Amygdala (tissue), 56 donors: Measurements from ENCODE around the gene AGO1.

Source experiments
- DNase-seq, 56 donors: peaks; one replicate each; lab custom pipeline; 2025; lab: John Stamatoyannopoulos, UW

The AGO1 gene

DNA sequence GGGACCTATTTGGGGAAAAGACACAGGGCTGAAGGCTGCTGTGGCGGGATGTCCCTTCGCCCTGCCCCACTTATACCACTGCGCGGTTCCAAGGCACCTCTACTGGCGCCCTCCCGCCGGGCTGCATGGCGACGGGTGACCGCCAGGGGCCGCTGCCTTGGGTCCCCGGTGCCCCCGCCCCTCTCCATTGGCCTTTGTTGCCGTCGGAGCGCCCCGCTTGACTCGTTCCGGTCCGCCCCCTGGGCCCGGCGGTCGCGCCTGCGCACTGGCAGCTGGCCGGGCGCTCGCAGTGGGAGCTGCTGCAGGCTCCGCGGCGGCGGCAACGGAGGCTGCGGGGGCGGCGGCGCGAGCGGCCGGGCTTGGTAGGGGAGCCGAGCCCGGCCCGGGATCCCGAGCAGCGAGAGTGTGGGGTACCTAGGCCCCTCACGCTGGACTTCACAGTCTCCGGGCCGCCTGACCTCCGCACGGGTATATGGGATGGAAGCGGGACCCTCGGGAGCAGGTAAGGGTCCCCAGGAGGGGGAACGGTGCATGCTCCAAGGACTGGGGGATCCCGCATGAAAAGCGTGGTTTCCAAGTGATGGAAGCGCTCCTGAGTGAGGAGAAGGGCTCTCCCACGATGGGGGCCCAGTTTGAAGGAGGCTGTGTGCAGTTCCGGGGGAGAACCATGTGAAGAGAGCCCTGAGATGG, at the start of gene AGO1:
AGO1 (plus strand) TSS at position 265 of the 690 bp plus-strand sequence; CDS start at position 478, 213 bp downstream.
- peak; percentile 34 to 95 (median 86) for DNase-seq

DNA sequence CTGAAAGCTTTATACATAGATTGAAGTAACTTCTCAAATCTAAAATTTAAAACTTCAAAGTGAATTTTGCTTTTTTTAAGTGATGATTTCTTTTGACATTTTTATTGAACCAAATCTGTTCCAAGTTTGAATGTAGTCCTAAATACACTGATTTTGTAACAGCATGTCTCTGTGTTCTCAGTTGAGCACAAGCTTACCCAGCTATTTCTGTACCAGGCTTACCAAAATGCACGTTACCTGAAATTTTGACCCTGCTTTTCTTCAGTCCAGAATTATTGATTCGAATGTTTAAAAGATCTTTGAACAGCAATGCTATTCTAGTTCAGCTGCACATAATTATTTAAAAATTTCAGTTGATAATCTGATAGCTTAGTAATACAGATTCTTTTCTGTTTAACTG, 49.6 kb upstream of the AGO1 start:
- DNase-seq: no peak

DNA sequence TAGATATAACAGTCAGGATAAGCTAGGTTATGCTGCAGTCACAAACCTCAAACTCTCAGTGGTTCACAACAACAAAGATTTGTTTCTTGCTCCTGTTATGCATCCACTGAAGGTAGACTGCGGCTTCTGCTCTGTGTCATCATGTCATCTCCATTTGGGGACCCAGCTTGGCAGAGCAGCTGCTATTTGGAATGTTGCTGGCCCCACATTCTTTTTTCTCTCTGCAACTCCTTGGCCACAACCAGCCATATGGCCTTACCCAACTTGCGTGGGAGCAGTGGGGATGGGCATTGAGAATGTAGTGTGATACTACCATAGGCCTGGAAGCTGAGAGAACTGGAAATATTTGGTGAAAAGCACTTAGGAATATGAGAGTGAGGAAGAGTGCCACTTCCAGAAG, 48.8 kb upstream of the AGO1 start:
- DNase-seq: no peak

DNA sequence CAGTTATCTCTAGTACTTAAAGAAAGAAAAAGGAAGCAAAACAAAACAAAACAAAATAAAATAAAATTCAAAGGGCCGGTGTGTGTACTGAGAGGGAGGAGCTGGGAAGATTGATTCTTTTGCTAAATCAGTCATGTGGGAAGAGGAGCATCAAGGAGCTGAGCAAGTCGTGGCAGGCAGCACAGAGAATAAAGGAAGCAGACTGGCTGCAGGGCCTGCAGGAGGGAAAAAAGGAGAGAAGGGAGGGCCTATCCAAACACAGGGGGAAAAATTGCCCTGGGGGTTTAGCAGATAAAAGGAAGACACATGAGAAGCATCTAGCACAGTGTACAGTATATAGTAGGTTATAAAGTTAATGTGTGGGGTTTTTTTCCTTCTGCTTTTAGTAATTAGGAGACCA, 47.6 kb upstream of the AGO1 start:
- DNase-seq: no peak

DNA sequence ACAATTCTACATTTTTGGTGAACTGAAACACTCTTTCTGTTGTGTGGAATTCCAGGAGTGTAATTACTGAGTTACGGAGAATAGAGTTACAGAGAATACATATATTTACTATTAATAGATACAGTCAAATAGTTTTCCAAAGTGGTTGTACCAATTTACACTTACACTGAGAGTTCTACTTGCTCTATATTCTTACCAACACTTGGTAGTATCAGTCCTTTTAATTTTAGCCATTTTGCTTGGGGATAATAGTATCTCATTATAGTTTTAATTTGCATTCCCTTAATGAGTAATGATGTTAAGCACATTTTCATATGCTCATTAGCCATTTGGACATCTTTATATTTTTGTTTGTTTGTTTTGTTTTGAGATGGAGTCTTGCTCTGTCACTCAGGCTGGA, 46.3 kb upstream of the AGO1 start:
- no peak for DNase-seq

DNA sequence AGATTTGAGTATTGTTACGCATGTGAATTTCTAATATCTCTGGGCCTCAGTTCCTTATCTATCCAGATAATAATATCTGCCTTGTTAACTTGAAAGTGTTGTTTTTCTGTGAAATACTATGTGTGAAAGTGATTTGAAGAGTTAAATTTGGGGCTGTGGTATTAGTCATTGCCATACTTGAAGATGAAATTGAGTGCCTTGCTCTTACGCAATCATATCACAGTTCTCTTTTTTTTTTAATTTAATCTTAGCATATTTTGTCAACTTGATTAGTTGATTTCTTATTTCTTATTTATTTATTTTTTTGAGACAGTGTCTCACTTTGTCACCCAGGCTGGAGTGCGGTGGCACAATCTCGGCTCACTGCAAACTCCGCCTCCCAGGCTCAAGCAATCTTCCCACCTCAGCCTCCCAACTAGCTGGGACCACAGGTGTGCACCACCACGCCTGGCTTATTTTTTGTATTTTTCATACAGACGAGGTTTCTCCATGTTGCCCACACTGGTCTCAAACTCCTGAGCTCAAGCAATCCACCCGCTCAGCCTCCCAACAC, 44.2 kb upstream of the AGO1 start:
- DNase-seq: no peak

DNA sequence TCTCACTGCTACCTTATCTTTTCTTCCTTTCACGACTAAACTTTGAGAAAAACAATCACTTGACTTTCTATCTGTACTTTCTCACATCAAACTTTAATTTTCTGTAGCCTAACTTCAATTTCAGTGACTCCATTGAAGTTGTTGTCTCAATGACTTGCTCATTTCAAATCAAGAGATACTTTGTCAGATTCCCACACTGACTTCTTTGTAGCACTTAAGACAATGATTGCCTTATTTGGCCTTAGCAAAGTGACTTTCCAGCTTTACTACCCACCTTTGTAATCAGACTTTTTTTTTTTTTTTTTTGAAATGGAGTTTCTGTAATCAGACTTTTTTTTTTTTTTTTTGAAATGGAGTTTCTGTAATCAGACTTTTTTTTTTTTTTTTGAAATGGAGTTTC, 38.2 kb upstream of the AGO1 start:
- DNase-seq: no peak

DNA sequence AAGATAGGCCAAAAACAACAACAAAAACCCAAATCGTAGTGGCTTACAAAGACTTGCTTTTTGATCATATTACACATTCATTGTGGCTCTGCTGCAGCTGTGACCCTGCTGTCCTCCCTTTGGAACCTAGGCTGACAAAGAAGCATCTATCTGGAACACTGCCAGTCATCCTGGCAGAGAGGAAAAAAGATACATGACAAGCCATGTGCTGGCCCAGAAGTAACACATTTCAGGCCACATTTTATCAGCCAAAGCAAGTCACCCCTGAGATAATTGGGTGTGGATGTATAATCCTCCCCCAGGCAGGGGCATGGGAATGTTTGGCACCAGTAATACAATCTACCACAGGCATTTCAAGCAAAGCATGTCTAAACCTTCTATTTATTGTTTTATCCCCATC, 37.2 kb upstream of the AGO1 start:
- DNase-seq: peak in 22 of 56 donors; percentile 3 to 64 (median 22)

DNA sequence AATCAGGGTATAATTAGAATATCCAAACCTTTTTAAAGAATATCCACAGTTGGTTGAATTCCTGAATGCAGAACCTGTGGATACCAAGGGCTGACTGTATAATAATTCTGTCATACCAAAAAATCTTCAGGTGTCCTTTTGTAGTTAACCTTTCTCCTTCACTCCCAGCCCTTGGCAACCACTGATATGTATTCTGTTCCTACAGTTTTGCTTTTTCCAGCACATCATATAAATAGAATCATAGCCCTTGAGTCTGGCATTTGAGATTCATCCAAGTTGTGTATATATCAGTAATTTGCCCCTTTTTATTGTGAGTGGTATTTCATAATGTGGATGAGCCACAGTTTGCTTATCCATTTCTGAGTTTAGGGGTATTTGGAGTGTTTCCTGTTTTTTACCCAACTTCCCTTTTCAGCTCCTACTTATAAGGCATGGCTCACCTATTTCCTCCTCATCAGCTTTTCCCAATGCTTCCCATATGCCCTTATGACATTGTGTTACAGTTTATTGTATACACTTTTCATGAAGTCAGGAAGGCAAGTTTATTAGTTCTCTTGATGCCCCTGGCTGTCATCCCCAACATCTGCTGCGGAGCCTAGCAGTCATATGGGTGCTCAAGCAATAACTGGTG, 35.0 kb upstream of the AGO1 start:
- no peak for DNase-seq

DNA sequence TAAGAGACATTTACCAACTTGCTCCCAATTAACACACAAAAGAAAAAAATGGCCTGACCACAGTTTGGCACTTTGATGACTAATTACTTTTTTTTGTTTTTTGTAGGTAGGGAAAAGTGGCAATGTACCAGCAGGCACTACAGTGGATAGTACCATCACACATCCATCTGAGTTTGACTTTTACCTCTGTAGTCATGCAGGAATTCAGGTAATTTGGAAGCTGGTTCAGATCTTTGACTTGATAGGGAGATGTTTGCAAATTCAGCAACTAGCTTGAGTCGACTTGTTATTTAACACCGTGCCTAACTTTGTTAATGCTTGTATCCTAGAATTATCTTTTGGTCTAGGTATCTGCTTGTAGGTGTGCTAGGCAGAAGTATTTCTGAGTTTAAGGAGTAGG, 33.0 kb upstream of the AGO1 start:
- DNase-seq: no peak

DNA sequence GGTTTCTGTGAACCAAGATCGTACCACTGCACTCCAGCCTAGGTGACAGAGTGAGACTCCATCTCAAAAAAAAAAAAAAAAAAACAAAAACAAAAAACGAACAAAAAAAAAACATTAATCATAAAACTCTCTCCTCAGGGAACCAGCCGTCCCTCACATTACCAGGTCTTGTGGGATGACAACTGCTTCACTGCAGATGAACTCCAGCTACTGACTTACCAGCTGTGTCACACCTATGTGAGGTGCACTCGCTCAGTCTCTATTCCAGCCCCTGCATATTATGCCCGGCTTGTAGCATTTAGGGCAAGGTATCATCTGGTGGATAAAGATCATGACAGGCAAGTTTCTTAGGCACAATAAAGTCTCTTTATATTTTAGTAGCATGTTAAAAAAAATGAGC, 32.3 kb upstream of the AGO1 start:
- no peak for DNase-seq

DNA sequence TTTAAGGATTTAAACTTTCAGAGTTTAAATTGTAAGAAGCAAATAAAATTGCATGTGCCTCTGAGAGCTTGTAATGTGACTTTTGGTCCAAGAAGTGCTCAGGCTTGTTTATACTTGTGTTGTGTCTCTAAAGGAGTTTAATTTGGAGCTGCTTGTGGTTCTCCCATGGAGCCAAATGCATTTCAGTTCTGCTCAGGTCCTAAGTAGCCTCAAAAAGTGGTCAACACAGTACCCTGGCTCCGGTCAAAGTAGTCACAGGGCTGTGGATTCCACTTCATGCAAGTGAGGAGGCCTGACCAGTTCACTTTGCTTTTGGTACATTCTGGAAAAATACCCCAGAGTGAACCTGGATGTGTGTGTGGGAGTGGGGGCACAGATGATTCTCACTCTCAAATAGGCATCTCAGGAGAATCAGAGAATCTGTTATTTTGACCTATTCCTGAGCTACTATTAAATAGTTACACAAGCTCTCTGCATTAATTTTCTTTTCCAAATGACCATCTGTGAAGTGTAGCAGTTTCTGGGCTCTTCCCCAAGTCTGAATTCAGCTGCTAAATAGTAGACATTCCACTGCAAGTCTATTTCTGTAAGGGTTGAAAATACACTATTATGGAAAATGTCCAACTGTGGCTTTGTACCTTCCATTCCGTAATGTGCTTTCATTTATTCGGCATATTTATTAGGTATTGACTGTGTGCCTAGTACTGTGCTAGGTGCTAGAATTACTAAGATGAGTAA, 31.7 kb upstream of the AGO1 start:
- peak in 14 of 56 donors; percentile 2 to 43 (median 9) for DNase-seq

DNA sequence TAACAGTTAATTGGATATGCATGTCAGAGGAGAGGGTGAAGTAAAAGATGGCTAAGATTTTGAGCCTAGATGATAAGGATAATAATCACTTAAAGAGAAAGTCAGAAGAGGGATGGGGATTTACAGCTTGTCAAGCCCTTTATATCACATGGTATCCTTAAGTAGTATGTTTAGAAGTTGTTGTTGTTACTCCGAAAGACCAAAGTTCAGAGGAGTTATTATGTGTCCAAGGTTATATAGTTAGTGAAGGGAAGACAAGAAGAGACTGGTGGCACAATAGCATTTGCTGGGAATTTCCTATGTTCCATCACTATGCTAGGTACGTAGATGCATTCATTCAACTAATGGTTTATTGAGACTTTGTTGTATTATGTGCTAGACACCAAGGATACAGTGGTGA, 30.8 kb upstream of the AGO1 start:
- DNase-seq: no peak

DNA sequence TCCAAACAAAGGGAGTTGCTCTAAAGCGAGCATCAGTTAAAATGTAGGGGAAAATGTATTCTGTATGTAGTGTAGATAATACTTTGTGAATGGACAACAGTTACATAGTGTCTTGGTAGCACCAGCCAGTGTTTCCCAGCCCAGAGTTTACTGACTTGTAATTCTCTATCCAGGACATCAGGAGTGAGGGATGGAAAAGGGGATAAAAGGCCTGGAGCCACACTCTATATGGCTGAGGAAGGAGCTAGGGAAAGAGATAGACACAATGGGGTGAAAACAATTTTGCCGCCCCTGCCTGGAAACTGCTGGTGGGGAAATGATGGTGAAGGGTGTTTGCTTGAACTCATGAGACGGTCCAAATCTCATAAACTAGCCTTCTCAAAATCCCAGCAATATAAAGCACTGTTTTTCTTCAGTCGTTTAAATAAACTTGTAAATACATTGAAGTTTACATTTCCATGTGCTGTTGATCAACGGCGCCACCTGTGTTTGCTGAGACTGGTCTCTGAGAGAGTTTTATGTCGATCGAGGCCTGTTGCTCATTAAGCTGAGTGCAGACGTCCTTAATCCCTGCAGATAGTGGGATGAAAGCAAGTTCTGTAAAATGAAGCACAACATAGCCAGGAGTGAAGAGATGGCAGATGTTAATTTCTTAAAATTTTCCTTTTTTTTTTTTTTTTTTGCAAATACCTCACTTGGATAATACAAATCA, 27.9 kb upstream of the AGO1 start:
- no peak for DNase-seq

DNA sequence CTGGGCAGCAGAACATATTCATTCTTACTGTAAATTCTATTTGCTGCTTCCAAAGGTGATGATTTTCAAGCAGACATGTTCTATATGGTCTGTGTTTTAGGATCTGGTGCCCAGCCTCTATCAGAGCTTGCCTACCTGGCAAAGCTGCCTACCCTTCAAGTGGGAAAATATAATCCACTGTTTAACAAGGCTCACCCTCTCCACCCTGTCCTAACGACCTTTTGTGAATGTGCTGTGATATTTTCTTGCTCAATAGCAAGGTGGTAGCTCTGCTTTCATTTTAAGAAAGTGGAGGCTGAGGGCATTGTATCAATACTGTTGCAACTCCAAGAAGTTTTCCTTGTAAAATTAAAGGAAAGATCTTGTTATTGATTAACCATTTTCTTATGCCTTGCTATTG, 26.0 kb upstream of the AGO1 start:
- DNase-seq: no peak

DNA sequence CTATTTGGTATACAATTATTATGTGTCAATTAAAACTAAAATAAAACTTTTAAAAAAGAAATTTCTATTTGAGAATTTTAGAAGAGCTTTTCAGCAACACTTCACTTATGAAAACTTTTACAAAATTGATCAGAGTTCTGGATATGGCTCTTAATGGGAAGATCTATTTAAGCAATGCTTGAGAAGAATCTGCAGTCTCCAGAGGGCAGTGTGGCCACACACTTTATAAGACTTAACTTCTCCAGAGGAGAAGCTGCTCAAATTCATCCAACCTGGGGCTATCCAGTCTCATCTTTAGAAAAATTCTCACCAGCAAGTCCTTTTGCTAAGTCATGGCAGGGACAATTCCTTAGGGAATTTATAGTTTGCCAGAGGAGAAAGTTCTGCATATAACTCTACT, 25.2 kb upstream of the AGO1 start:
- peak in 3 of 56 donors; percentile 1 to 24 (median 10) for DNase-seq

DNA sequence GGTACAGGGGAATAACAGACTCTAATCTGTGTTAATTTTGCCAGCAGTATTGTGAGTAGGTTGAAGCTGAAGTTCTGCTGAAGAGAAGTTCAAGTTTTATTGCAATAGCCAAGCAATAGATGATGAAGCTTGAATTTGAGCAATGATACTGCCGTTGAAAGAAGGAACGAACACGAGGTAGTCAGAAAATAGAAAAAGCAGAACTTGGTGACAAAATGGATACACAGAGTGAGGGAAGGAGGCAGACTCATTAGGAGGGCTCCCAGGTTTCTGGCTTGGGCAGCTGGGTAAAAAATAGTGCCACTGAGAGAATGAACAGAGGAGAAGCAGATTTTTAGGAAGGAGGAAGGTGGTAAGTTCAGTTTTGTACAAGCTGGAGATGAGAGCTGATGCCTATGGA, 22.3 kb upstream of the AGO1 start:
- DNase-seq: no peak

DNA sequence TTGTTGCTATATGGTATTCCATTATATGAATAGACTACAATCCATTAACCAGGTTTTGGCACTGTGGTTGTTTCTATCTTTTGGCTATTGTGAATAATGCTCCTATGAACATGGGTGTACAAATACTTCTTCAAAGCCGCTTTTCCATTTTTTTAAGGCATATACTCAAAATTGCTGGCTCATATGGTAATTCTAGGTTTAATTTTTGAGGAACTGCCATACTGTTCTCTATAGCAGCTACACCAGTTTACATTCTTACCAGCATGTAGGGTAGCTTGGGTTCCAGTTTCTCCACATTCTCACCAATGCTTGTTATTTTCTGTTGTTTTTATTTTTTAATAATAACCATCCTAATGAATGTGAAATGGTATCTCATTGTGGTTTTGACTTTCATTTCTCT, 19.9 kb upstream of the AGO1 start:
- DNase-seq: no peak

DNA sequence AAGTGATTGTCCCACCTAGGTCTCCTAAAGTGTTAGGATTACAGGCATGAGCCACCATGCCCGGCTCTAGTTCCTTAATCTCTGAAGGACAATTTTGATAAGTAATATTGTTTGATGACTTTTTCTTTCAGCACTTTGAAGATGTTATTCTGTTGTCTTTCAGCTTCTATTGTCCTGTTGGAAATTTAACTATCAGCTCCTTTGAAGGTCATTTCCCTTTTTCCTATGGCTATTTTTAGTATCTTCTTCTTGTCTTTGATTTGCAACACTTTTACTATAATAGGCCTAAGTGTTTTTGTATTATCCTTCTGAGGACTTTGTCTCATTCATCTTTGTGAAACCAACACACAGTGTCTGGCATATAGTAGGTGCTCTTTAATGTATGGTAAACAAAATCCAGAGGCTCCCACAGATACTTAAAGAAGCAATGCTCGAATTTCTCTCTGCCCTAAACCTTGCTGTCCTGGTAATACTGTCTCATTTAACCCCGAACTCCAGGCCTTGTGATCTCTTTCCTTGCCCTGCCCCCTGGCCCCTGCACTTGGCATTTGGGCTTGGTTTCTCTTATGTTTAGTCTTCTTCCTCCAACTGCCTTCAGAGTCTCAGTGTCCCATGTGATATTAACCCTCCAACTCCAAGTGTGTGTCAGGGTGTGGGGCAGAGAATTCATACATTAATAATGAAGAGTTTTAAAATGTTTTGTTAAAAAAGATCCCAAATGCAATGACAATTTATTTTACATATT, 19.0 kb upstream of the AGO1 start:
- no peak for DNase-seq

DNA sequence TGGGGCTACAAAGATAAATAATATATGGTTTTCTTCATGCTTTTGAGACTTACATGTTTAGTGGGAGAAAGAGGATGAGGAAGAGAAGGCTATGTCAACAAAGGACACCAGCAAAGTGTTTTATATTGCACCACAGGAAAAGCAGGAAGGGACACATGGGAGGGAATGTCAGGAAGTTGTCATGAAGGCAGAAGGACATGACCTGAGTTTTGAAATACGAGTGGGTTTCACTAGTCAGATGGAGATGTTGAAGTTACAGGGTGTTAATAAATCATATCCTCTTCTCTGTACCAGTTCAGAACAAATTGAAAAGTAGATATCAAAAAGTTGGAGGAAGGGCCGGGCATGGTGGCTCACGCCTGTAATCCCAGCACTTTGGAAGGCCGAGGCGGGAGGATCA, 18.2 kb upstream of the AGO1 start:
- no peak for DNase-seq
